ENCODE results near the gene MYH10.

Gene MYH10

DNA sequence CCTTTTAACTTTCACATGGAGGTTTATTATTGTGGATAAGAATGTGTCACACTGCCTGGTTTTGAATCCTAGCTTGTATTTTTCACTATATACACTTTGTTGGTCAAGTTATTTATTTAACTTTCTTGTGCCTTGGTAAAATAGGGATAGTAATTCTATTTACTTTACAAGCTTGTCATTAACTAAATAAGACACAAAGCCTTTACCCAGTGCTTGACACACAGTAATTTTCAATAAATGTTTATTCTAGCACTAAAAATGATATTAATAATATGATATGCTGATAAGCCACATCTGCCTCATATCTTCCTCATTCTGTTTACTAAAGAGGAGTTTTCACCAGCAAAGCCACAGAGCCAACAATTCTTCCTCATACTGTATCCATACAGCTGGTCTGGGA, 27.8 kb downstream of the MYH10 start:
- DNase-seq, result no peak

DNA sequence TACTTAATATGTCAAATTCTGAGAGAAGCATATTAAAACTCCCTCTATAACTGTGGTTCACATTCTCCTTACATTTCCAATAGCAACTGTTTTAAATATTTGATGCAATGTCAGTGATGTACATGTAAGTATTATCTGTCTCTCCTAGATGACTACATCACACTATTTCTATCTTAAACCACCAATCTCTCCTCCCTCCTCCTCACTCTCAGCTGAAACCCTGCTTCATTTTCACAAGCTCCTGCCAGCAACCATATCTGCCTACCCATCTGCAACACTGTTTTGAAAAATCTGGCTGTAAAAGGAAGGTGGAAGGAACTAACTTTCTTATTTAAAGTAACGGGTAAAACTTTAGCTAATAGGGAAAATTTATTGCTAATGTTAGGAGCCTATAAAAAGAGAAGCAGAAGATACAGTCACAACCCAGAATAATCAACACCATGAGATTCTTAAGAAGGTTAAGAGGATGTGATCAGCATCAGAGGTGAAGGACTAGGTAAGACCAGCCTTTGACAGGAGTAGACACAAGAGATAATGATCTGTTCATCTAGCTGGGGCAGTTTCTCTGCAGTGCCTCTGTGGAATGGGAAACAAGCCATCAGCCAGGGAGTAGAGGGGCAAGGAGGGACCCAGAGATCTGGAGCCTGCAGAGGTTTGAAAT, 31.0 kb downstream of the MYH10 start:
- no peak for DNase-seq

DNA sequence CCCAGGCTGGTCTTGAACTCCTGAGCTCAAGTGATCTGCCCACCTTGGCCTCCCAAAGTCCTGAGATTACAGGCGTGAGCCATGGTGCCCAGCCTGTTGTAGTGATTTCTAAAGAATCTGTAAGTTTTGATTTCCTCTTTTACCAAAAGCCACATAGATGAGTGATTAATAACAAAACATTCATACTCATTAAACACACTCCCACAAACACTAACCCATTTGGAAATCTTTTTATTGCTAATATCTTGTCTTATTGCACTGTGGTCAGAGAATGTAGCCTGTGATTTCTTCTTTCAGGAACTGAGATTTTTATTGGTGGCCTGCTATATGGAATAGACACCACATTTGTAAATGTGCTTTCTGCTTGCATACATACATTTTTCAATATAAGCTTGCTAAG, 31.6 kb downstream of the MYH10 start:
- DNase-seq, result no peak

DNA sequence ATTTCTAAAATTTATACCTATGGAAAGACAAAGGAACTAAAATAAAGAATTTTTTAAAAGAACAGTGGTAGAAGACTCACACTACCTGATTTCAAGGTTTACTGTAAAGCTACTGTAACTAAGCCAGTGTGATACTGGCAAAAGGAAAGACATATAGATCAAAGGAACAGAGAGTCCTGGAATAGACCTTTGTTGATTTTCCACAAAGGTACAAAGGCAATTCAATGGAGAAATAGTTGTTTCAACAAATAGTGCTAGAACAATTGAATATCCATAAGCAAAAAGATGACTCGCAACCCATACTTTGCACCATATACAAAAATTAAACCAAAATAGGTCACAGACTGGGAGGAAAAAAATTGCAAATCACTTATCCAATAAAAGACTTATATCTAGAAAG, 36.7 kb downstream of the MYH10 start:
- DNase-seq, result no peak

DNA sequence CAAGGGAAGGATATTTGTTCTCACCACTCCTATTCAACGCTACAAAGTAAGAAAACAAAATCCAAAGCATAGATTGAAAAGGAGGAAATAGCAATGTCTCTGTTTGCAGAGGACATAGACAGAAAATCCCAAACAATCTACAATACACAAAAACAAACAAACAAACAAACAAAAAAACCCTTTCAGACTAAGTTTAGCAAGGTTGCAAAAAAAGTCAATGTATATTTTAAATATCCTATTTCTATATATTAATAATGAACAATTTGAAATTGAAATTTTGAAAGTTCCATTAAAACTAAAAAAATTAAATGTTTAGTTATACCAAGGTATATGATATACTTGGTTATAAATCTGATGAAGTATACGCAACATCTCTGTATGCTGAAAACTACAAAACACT, 37.2 kb downstream of the MYH10 start:
- DNase-seq, result no peak

DNA sequence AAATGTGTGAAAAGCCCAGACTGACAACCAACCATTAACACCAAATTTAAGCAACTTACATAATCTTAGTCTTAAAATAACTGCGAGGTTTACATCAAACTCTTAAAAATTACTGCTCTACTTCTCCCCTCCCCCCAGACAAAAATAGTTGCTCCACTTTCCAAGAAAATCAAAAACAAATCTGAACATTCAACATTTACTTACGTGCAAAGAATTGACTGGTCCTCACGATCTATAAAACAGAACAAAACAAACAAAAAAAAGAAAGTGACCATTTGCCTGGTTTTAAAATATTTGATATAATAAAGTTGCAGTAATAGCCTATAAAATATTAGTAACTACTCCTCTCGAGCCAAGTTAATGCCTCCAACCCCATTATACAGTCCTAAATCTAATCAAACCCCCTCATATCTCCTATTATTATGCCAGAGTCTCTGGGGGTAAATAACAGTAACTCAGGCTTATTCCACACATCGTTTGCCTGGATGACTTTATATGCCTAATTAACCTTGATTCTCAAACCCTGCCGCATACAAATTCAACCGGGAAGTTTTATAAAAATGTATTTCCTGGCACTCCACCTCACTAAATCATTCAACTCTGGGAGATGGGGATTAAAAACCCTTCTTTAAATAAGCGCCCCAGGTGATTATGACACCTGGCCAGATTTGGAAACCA, 41.5 kb downstream of the MYH10 start:
- DNase-seq, result no peak

DNA sequence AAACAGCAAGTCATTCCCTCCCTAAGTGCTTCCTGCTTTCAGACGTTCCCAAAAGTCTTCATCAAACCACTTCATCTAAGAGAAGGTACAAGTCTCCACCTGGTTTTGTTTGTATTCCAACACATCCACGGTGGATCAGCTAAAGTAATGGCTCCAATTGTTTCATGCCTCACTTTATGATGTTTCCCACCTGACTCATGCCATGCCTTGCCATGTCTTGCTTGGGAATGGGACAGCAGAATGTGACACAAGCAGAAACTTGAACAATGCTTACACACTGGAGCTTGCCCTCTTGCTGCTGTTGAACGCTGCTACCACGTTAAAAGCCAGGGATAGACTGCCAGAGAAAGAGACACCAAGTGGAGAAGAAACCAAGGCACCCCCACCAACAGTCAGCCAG, 43.8 kb downstream of the MYH10 start:
- no peak for DNase-seq

DNA sequence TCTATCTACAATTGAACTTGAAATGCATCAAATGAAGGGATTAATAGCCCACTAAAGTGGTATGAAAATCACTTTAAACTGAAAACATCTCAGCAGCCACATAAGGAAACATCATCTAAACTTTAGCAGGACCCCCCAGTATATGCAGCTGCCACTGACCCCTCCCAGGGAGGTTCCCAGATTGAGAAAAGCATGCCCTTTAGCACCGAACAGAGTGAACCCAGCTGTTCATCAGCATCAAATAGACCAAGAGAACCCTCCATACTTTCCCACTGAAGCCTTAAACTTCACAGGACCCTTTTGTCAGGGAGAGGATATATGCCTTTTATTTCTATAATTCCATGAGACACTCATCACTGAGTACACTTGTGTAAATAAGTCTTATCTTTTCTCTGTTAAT, 44.6 kb downstream of the MYH10 start:
- DNase-seq, result no peak

DNA sequence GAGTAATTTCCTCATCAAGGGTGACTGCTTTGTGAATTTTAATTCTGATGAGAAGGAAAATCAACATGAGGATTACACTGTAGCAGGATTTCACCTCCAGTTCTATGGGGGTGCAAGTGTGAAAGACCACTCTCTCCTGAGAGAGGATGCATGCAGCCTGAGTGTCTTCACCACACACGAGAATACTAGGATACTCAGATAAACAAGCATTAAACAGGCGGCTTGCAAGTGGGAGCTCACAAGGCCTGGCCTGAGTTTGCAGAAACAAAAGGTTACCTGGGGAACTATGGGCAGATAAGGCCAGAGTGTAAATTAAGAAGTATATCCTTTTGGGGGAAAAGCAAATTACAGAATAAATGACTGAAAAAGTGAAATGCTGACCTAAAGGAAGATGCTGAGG, 46.6 kb downstream of the MYH10 start:
- no peak for DNase-seq

DNA sequence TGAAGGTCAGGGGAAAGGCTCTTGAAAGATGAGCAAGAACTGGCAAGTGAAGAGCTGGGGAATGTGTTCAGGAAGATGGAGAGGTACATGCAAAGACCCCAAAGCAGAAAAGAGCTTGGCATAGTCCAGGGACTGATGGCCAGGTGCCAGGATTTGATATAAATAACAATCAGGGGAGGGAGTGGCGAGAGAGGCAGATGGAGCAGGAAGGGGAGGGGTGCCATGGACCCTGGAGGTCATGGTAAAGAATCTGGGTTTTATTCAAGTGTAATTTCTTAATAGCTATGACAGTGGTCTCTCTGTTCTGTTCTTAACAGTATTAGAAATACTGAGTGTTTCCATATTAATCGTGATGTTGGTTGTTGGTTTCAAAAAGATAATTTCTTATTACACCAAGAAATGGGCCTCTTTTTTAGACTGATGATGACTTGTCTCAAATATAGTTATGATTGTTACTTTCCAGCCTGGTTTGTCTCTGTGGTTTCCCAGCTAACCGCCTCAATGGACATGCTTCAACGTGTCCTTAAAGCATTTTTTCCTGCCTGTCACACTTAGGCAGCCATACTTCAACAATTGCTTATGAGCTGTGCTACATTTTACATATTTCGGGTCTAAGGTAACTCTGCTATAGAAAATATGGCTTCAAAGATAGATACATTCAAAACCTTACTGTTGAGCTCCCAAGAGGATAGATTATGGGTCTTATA, 49.4 kb downstream of the MYH10 start:
- DNase-seq, result no peak

DNA sequence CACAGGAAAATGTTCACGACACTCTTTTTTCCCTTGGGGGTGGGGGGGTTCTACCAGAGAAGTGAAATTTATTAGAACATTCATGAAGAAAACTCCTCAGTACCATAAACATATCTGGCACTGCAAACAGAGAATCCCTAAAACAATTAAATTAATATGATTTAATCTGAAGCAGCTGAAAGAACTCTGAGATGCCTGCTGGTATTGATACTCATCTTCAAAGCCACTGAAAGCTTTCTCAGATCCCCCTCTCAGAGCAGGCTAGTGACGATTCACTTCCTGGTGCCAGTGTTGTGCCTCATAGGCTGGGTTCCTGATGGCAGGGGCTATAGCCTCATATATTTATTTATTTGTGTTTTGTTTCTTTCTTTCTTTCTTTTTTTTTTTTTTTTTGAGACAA, 52.7 kb downstream of the MYH10 start:
- DNase-seq, result no peak

DNA sequence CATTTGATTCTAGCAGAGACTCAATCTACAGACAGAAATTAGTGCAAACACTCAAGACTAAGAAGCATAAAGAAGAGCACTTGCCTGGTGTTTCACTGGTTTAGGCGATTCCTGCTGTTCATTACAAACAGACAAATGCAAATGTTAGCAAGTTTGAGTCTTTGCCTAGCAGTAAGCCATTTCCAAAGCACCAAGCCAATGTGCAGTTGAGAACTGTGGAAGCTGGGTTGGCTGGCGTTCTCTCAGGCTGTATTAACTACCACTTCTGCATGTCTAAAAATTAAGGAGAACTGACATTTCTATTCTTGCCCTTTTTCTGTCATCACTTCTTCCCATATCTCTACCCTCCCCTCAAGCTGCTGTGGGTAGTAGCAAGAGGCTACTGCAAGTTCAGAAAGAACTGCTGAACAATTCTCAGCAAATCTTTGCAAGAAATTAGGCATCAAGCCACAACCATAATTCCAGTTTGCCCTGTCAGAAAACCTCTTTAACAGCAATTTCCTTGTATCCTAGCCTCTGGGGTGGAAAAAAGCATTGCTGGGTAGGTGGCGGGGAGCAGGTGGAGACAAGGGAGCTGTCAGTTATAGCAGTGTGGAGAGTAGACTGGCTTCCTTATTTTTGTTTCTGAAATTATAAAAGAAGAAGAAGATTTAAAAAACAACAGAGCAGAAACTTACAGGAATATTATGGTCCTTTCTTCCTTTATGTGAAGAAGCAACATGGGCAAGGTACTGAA, 53.8 kb downstream of the MYH10 start:
- DNase-seq, result no peak

DNA sequence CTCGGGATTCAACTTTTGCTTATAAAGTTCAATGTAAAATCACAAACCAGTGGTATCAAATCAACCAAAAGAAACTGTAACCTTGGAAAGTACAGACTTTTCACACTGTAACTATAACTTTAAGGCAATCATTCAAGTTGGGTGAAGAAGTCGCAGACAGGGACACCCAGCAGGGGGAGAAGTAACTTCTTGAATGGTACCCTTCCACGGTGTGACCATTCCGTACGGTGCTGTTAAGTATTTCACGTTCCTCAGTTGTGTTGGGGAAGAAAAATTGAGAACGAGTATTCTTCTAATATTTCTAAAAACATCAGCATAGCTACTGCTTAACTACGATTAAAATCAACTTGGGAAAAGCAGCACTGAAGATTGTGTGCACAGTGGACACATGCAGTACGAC, 55.8 kb downstream of the MYH10 start:
- no peak for DNase-seq

DNA sequence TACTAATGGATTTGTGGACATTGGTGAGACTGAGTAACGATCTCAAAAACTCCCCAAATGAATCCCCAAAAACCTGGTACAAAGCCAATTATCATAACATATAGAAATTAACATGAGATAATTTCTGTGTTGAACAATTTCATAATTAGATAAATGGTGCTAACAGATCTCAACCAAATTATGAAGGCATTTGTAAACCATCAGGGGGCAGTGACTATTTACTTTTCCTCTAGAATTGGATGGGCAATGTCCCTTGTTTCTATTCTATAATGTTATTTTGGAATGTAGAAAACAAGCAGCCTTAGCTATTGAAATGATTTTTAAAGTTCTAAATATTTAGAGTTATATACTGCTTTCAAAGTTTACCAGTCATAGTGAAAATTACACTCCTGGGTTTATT, 57.8 kb downstream of the MYH10 start:
- DNase-seq, result no peak

DNA sequence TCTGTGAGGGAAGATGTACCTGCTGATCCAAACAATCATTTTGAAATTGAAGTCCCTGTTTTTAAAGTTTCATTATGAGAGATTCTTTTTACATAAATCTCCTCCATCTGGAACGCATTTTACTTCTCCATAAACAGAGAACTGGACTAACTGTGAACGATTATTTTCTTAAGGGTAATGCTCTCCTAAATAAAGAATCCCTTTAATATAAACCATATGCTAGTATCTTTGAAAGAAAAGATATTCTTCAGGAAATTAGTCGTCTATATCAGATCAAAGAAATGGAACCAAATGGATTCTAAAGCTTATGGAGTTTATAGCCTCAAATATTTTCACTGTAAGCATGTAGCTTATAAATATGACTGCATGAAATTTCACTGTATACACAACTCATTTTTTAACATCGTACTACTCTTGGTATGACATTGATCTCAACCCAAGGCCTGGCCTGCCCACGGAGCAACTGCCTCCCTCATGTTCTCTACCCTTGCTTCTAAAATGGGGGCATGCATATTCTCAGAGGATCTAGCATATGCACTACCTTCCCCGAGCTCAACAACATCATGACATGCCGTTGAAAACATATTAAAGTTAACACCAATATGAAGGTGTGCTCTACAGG, 66.4 kb downstream of the MYH10 start:
- no peak for DNase-seq

DNA sequence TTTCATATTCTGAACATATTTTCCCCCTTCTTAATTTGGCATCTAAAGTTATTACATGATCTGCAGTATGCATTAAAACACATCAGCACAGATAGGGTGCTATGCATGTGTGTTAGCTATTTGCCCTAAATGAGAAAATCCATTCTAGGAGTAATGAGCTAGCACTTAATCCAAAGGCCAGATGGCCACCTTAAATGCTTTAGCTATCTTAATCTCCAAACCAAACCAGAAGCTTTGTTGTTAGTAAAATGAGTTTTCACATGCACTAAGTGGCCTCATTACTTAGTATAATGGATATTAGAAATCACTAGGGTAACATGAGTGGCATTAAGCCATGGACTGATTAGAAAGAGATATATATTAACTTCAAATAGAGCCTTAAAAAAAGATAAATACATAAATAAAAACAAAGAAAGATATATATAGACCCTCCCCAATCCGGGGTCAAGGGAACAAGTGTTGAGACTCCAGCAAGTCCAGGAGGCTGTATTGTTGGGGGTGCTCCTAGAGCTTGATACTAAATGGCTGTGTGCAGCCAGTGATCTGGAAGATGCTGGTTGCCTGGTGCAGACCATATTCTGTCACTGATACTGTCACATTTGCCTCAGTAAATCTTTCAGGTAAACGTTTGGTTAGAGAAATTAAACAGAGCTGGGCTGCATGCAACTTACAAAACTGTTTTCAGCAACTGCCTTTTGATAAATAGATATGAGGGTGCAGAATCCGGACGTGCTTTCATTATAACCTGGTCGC, 67.3 kb downstream of the MYH10 start:
- DNase-seq, result no peak

DNA sequence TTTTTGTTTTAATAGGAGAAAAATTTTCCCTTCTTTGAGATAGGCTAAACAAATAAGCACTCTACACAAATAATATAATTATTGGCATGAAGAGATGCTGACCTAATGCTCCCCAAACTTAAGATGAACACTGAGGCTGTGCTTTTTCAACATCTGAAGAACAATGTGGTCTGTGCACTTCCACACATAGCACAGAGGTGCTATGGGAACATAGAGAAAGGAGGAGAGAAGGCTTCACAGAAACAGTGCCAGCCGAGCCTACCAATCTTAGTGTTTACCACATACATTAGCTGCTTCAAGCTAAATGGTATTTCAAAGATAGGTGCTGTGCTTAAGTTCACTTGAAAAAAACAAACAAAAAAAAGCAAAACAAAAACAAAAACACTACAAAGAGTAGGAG, 72.4 kb downstream of the MYH10 start:
- no peak for DNase-seq

DNA sequence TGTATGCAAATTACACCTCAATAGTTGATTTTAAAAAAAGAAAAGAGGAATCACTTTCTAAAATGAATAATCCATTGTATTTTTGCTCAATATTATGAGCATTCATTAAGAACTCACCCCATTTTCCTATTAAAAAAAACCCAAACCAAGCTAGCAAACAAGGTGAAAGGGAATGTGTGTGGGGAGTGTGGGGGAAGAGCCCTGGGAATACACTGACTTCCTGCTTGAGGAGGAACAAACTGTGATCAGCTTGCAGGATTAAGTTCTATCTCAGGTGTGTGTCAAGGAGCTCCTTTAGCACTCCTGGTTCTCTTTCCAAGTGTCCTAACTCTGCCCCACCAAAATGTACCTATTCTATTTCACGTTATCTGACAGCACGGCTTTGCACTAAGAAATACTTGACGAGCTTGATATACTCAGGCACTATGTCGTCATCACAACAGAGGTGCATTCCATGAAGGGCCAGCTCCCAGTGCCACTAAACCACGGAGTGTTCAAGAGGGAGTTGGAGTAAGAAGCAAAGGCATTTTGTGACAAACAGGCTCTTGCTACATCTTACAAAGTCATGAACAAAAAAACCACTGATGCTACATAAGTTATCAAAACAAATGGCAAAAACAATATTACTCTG, 73.2 kb downstream of the MYH10 start:
- no peak for DNase-seq

DNA sequence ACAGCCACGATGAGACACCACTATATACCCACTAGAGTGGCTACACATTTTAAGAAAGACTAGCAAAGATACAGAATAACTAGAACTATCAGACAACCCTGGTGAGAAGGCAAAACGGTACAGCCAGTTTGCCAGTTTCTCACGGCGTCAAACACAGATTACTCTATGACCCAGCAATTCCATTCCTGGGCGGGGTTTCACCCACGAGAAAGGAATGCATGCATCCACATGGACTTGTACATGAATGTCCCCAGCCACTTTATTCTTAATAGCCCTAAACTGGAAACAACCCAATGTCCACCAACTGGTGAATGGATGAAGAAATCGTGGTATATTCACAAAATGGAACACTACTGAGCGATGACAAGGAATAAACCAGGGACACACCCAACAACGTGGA, 74.5 kb downstream of the MYH10 start:
- DNase-seq, result no peak

DNA sequence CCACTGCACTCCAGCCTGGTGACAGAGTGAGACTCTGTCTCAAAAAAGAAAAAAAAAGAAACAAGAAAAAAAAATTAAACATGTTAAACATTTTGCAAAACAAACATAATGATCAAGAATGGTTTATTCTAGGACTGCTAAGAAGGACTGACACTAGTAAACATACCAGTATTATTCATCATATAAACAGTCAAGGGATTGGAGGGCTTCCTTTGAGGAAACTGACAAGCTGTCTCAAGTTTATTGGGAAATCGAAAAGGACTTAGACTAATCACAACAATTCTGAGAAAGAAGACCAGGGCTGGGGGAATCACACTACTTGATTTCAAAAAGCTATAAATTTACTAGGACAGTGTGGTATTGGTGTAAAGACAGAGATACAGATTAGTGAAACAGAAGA, 75.5 kb downstream of the MYH10 start:
- DNase-seq, result no peak

DNA sequence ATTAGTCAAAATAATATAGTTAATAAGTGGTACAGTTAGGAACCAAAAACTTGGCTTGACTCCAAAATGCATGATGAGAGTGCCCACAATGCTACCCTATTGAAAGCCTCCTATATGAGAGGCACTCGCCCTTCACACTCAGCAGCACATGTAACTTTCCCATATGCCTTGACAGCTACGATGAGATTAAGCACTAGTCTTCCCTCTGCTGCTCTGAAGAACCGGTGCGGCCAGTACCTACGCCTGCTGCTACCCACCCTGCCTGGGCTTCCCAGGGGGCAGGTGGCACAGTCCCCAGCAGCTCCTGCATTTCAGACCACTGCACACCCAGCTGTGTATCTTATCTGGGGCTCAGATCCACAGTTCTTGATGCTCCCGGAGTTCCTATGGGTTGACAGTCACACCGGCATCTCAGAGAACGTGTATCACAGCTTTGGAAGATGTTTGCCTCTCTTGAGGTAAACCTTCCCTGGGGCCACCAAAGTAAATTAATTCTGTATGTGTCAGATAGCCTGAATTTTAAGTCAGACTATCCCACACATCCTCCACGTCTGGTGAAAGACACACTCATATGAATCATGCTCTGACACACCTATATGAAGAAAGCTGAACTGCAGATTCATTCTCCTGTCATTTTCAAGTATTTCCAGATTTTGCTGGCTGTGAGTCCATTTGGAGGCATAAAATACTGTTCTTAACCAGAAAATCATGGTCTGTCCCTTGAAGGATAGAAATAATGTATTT, 77.8 kb downstream of the MYH10 start:
- no peak for DNase-seq
